ENCODE measurements around the gene AMOT. TPM values are rescaled to one million over a fixed set of nuclear protein-coding genes. Genes with fewer than 3 reads are reported as not detected.

AMOT gene
- polyA plus RNA-seq, 1 donor (not counting 4 experiments of a cell fraction or from before 2014, with no cell fraction given), result 0.21 TPM

DNA sequence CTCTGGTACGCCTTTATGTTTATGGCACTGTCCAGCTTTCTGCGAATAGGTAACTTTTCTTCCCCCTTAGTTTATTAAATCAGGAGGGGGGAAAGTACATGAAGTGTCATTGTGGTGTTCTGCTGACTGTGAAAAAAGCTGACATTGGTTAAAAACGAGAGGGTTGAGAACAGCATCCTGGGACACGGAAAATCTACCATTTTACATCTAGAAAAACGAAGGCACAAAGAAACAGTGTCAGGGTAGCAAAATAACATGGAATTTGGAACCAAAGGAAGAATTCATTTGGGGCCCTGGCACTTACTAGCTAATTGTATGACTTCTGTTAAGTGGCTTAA, 1.2 kb upstream of the AMOT start:
- Histone ChIP-seq H4K20me1 (ENCODE audit: control insufficient read depth, extremely low read depth, insufficient read depth, low read length) (no peaks in the 10 kb centered on the region), H3K4me1 (ENCODE audit: control insufficient read depth, extremely low read depth, insufficient read depth, low read length) (no peaks in the 10 kb centered on the region), H3K4me3 (ENCODE audit: control insufficient read depth in 2 of 3, extremely low read depth in 1 of 3, insufficient read depth in 2 of 3, low read depth in 1 of 3, low read length in 3 of 3) (peak overlapping the region in 1 of 3 experiments; percentile 23), H3K4me2 (ENCODE audit: control insufficient read depth, extremely low read depth, insufficient read depth, low read depth, low read length) (peak overlapping the region; percentile 49), H2AFZ (ENCODE audit: control insufficient read depth, low read length) (no peak overlapping the region), H3K27me3 (ENCODE audit: control insufficient read depth, extremely low read depth, insufficient read depth, low read length) (peaks cover 10% of the 10 kb centered on the region), H3K9ac (ENCODE audit: control insufficient read depth, extremely low read depth, insufficient read depth, low read length) (no peak overlapping the region), H3K9me3 (ENCODE audit: control insufficient read depth, low read depth, low read length) (no peaks in the 10 kb centered on the region), H3K36me3 (ENCODE audit: control insufficient read depth in 2 of 2, extremely low read depth in 1 of 2, insufficient read depth in 2 of 2, low read length in 2 of 2) (no peaks in the 10 kb centered on the region), H3K79me2 (ENCODE audit: control insufficient read depth, insufficient read depth, low read length) (no peaks in the 10 kb centered on the region), H3K27ac (ENCODE audit: control insufficient read depth, insufficient read depth, low read length) (no peak overlapping the region), H3K9me1 (ENCODE audit: control insufficient read depth, extremely low read depth, insufficient read depth, low read length) (no peaks in the 10 kb centered on the region)
- TF ChIP-seq EZH2 (IDR thresholded peaks at IDR 0.05; ENCODE audit: low read length), result no peak
- FAIRE-seq (no peak), DNase-seq (ENCODE audit: low read depth, low spot score) (no peak)
- dilution Hi-C loops (cut with MboI; ENCODE audit: extremely low pct_ligation_motif_present, low sequenced_read_pairs), result no loop called here

DNA sequence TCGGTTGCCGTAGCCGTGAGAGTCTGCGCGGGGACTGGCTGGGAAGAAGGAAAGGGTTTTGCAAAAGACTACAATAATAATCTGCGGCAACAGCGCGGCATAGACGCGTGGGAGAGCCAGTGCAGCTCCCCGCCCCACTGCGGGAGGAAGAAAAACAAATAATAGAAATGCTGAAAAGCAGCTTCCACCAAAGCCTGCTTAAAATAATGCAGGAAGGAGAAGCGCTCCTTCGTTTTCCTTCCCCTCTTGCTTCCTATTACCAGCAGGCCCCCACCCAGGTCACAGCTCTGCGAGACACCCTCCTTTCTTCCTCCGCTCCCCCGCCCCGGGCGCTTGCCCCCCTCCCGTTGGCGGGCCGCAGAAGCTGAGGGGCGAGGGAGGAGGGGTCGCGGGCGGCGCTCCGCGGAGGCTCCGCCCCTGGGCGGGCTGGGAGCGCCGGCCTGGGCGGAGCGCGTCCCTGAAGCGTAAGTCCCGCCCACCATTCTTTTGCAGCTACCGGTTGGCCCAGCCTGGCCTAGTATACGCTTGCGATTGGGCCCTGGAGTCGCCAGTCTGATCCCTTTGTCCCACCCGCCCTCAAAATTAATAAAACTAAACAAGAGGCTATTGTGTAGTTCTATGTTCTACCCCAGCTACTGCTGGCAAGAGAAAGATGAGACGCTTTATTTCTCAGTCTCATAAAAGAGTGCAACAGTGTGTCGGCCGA, 636 bp upstream of the AMOT start:
- H3K4me2 ChIP-seq (ENCODE audit: control insufficient read depth, extremely low read depth, insufficient read depth, low read depth, low read length), result peak overlapping the region; percentile 72
- peaks cover 10% of the 10 kb centered on the region for H3K27me3 ChIP-seq (ENCODE audit: control insufficient read depth, extremely low read depth, insufficient read depth, low read length)
- no peaks in the 10 kb centered on the region for H3K36me3 ChIP-seq (ENCODE audit: control insufficient read depth in 2 of 2, extremely low read depth in 1 of 2, insufficient read depth in 2 of 2, low read length in 2 of 2)
- no peaks in the 10 kb centered on the region for H3K4me1 ChIP-seq (ENCODE audit: control insufficient read depth, extremely low read depth, insufficient read depth, low read length)
- H3K9me1 ChIP-seq (ENCODE audit: control insufficient read depth, extremely low read depth, insufficient read depth, low read length), result no peaks in the 10 kb centered on the region
- H3K27ac ChIP-seq (ENCODE audit: control insufficient read depth, insufficient read depth, low read length), result no peak overlapping the region
- TF ChIP-seq EZH2 (IDR thresholded peaks at IDR 0.05; ENCODE audit: low read length) (no peak), CTCF (optimal IDR thresholded peaks at IDR 0.05 in 1 of 3, IDR thresholded peaks at IDR 0.05 in 1 of 3, conservative IDR thresholded peaks at IDR 0.05 in 1 of 3; ENCODE audit: extremely low read depth in 1 of 3, insufficient read depth in 2 of 3, low read length in 3 of 3) (no peak)
- H3K4me3 ChIP-seq (ENCODE audit: control insufficient read depth in 2 of 3, extremely low read depth in 1 of 3, insufficient read depth in 2 of 3, low read depth in 1 of 3, low read length in 3 of 3), result peak overlapping the region; percentile 64 to 68 (median 65)
- no peak overlapping the region for H3K9ac ChIP-seq (ENCODE audit: control insufficient read depth, extremely low read depth, insufficient read depth, low read length)
- no peaks in the 10 kb centered on the region for H4K20me1 ChIP-seq (ENCODE audit: control insufficient read depth, extremely low read depth, insufficient read depth, low read length)
- DNase-seq (ENCODE audit: low read depth, low spot score), result no peak
- H2AFZ ChIP-seq (ENCODE audit: control insufficient read depth, low read length), result peak overlapping the region; percentile 67
- no peaks in the 10 kb centered on the region for H3K79me2 ChIP-seq (ENCODE audit: control insufficient read depth, insufficient read depth, low read length)
- H3K9me3 ChIP-seq (ENCODE audit: control insufficient read depth, low read depth, low read length), result no peaks in the 10 kb centered on the region
- FAIRE-seq, result no peak
- dilution Hi-C loops (cut with MboI; ENCODE audit: extremely low pct_ligation_motif_present, low sequenced_read_pairs), result no loop called here

GRCh38 chrX:112839856-112840255, 775 bp downstream of the AMOT start:
- Histone ChIP-seq H3K27ac (ENCODE audit: control insufficient read depth, insufficient read depth, low read length) (no peak overlapping the region), H3K36me3 (ENCODE audit: control insufficient read depth in 2 of 2, extremely low read depth in 1 of 2, insufficient read depth in 2 of 2, low read length in 2 of 2) (no peaks in the 10 kb centered on the region), H3K27me3 (ENCODE audit: control insufficient read depth, extremely low read depth, insufficient read depth, low read length) (peaks cover 10% of the 10 kb centered on the region), H3K4me3 (ENCODE audit: control insufficient read depth in 2 of 3, extremely low read depth in 1 of 3, insufficient read depth in 2 of 3, low read depth in 1 of 3, low read length in 3 of 3) (peak overlapping the region in 2 of 3 experiments; percentile 65 to 68), H3K79me2 (ENCODE audit: control insufficient read depth, insufficient read depth, low read length) (no peaks in the 10 kb centered on the region), H2AFZ (ENCODE audit: control insufficient read depth, low read length) (no peak overlapping the region), H3K4me1 (ENCODE audit: control insufficient read depth, extremely low read depth, insufficient read depth, low read length) (no peaks in the 10 kb centered on the region), H3K9me3 (ENCODE audit: control insufficient read depth, low read depth, low read length) (no peaks in the 10 kb centered on the region), H3K4me2 (ENCODE audit: control insufficient read depth, extremely low read depth, insufficient read depth, low read depth, low read length) (peak overlapping the region; percentile 72), H3K9me1 (ENCODE audit: control insufficient read depth, extremely low read depth, insufficient read depth, low read length) (no peaks in the 10 kb centered on the region), H3K9ac (ENCODE audit: control insufficient read depth, extremely low read depth, insufficient read depth, low read length) (no peak overlapping the region), H4K20me1 (ENCODE audit: control insufficient read depth, extremely low read depth, insufficient read depth, low read length) (no peaks in the 10 kb centered on the region)
- no peak for DNase-seq (ENCODE audit: low read depth, low spot score)
- no peak for FAIRE-seq
- dilution Hi-C loops (cut with MboI; ENCODE audit: extremely low pct_ligation_motif_present, low sequenced_read_pairs), result no loop called here
- TF ChIP-seq EZH2 (IDR thresholded peaks at IDR 0.05; ENCODE audit: low read length) (no peak), CTCF (optimal IDR thresholded peaks at IDR 0.05 in 1 of 3, IDR thresholded peaks at IDR 0.05 in 1 of 3, conservative IDR thresholded peaks at IDR 0.05 in 1 of 3; ENCODE audit: extremely low read depth in 1 of 3, insufficient read depth in 2 of 3, low read length in 3 of 3) (no peak)

Data from keratinocyte (primary cell).